T-helper 1 cell treated with Interleukin-12 subunit alpha and Interleukin-12 subunit beta and Interleukin-4 antibody, amounts not matched to agents 30 μg/mL and 1 μg/mL, for 36 hours (primary cell): Measurements from ENCODE around the gene BAIAP2.

ENCODE experiments used
- H3K27ac Mint-ChIP-seq: one replicate; pipeline ENCODE4 v1.8.0; 2021; ENCODE audit warnings: mild to moderate bottlenecking, mixed read lengths
- H3K27me3 Mint-ChIP-seq: one replicate; pipeline ENCODE4 v1.8.0; 2021; ENCODE audit warnings: low read depth, mixed read lengths
- H3K36me3 Mint-ChIP-seq: one replicate; pipeline ENCODE4 v1.8.0; 2021; ENCODE audit warnings: low read depth, mixed read lengths
- H3K4me1 Mint-ChIP-seq: one replicate; pipeline ENCODE4 v1.8.0; 2021; ENCODE audit warnings: low read depth, mixed read lengths
- H3K4me3 Mint-ChIP-seq: one replicate; pipeline ENCODE4 v1.8.0; 2021; ENCODE audit warnings: mild to moderate bottlenecking, moderate library complexity, mixed read lengths
- H3K9me3 Mint-ChIP-seq: one replicate; pipeline ENCODE4 v1.8.0; 2021; ENCODE audit warnings: mixed read lengths

BAIAP2 gene

DNA sequence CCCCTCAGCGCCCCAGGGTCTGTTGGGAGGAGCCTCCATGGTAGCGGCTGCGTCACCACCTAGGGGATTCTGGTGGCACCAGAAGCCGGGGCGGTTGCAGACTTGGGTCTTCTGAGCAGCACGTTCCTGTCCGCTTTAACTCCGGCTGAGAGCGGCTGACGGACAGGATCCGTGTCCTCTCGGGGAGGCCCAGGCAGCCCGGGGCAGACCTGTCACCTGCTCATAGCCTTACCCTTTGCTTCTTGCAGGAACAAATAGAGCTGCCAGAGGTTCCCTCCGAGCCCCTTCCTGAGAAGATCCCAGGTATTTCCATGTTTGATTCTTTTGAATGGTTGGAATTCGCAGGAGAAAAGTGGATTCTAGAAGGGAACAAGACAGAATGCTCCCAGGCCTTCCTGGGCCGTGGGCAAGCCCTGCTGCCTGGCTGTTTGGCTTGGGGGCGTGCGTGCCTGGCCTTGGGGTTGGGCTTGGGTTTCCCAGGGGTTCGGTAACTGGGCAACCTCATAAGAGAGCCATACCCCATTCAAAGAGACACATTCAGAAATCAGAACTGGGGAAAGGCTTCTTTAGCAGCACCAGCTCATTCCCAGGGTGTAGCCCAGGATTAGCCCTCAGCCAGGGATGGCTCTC is 36.7 kb upstream of the BAIAP2 start:
- peaks cover 13% of the 10 kb centered on the region for H3K36me3 Mint-ChIP-seq
- no peaks in the 10 kb centered on the region for H3K9me3 Mint-ChIP-seq
- H3K27ac Mint-ChIP-seq, result no peak overlapping the region
- peaks cover 10% of the 10 kb centered on the region for H3K4me1 Mint-ChIP-seq
- H3K4me3 Mint-ChIP-seq, result no peak overlapping the region
- peaks cover 18% of the 10 kb centered on the region for H3K27me3 Mint-ChIP-seq

DNA sequence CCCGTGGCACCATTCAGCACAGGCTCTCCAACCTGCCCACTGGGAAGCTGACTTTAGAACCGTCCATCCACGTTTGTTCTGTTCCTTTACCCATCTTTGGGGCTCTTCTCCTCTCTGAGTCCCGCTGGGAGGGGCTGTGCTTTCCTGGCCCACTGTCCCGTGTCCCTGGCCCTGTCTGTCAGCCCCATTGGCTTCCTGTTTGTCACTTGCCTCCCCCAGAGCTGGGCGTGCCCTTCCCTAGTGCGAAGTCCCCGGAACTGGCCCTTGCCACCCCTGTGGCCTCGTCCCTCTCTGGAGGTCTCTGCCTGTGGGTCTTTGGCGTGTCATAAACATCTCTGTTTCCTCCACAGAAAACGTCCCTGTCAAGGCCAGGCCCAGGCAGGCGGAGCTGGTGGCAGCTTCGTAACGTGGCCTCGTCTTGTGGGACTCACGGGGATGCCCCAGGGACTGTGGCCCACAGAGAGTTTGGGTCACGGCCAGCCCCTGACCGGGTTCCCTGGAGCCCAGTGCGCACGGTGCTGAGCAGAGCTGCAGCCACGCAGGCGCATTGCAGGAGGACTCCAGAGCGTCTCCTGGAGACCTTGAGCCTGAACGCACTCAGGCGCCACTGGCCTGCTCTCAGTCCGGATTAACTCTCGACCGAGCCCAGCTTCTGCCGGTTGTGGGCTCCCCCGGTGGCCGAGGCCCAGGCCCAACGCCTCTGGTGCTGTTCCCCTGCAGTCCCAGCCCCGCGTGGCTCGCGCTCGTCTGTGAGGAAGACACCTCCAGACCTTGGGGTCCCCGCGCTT is 36.0 kb upstream of the BAIAP2 start:
- Mint-ChIP-seq H3K4me1 (peaks cover 9% of the 10 kb centered on the region), H3K27me3 (peaks cover 24% of the 10 kb centered on the region), H3K4me3 (no peak overlapping the region), H3K27ac (no peak overlapping the region), H3K36me3 (peaks cover 13% of the 10 kb centered on the region), H3K9me3 (no peaks in the 10 kb centered on the region)

DNA sequence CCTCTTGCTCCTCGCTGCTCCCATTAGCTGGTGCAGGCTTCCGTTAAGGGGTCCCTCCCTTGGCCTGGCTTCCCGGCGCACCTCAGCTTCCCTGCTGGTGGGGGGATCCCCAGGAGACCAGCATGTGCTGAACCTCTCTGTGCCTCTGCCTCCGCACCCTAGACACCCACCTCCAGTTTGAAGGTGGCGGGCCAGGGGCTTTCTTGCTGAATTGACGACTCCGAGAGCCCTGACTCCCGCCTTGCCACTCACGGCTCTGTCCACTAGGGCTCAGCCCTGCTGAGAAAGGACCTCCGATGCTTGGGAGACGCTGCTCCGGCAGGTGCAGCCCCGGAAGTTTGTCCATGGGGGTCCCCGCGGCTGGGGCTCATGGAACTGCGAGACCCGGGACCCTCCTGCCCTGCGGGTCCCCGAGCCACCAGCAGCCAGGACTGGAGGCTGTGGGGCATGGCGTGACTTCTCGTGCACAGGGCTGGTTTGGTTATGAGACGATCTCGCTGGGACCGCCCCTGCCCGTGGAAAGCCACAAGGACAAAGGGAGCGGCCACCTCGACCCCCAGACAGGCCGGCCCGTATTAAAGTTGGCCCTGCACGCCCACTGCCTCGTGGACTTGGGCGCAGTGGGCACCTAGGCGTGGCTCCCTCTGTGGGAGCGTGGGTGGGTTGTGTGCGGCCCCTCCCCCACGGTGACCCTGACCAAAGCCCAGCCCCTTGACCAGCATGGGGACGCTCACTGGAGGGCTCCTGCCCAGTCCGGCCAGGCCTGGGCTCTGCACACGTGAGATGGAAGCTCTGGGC is 35.2 kb upstream of the BAIAP2 start:
- H3K27me3 Mint-ChIP-seq, result peaks cover 28% of the 10 kb centered on the region
- peaks cover 15% of the 10 kb centered on the region for H3K36me3 Mint-ChIP-seq
- H3K4me1 Mint-ChIP-seq, result peaks cover 10% of the 10 kb centered on the region
- no peaks in the 10 kb centered on the region for H3K9me3 Mint-ChIP-seq
- no peak overlapping the region for H3K4me3 Mint-ChIP-seq
- H3K27ac Mint-ChIP-seq, result no peak overlapping the region

DNA sequence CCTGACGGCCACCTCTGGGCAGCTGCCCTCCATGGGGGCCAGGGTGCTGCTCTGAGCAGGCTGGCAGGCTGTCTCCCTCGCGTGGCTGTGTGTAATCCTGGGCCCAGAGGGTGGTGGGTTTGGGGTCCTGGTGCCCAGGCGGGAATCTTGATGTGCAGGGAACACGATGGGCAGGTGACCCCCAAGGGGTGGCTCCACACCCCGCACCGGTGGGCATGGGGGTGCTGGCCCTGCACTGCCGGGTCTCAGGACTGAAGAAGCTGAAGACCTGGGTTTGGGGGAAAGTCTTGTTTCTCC is 34.7 kb upstream of the BAIAP2 start:
- Mint-ChIP-seq H3K9me3 (no peaks in the 10 kb centered on the region), H3K36me3 (peaks cover 17% of the 10 kb centered on the region), H3K4me1 (peaks cover 12% of the 10 kb centered on the region), H3K27me3 (peaks cover 31% of the 10 kb centered on the region), H3K4me3 (no peak overlapping the region), H3K27ac (no peak overlapping the region)

DNA sequence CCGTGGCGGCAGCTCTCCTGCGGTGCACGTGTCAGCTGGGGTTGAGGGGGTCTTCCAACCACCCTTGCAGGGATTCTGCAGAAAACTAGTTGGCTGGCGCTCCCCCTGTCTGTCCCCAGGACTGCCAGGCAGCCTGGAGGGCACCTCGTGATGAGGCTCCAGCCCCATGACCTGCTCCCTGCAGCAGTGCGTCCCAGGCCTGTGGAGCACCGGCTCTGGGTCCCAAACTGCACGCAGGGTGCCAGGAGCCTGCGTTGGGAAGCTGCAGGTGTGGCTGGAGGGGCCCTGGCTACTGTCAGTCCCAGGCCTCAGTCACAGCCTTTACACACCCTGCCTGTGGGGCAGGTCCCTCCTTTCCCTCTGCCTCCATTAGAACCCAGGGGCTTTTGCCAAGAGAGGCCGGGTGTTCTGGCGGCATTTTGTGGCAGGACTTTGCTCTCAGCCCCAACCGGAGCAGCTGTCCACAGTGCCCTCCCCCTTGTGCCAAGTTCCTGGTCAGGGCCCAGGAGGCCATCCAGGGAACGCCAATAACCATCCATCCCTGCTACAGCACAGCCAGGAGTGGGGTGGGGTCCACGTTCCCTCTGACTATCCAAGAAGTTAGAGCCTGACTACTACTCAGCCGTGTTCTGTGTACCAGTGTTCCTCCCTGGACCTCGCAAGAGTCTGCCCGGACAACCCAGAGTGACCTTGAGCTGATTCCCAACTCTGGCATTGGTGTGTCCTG is 34.2 kb upstream of the BAIAP2 start:
- no peak overlapping the region for H3K27ac Mint-ChIP-seq
- H3K4me1 Mint-ChIP-seq, result peaks cover 12% of the 10 kb centered on the region
- peaks cover 13% of the 10 kb centered on the region for H3K36me3 Mint-ChIP-seq
- no peaks in the 10 kb centered on the region for H3K9me3 Mint-ChIP-seq
- peaks cover 32% of the 10 kb centered on the region for H3K27me3 Mint-ChIP-seq
- no peak overlapping the region for H3K4me3 Mint-ChIP-seq

DNA sequence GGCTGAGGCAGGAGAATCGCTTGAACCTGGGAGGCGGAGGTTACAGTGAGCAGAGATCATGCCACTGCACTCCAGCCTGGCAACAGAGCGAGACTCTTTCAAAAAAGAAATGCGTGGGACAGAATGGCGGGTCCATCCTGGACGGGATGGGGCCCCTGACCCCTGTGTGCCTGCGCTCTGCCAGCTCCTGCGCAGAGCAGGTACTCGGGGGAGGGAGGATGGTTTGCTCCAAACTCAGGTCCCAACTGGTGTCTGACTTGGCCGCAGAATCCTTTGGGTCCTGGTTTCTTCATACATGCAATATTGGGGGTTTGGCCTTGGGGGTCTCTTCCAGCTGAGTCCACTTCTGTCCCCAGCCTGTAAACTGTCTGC is 33.0 kb upstream of the BAIAP2 start:
- H3K4me1 Mint-ChIP-seq, result peaks cover 12% of the 10 kb centered on the region
- peaks cover 7% of the 10 kb centered on the region for H3K36me3 Mint-ChIP-seq
- H3K9me3 Mint-ChIP-seq, result no peaks in the 10 kb centered on the region
- H3K27me3 Mint-ChIP-seq, result peaks cover 43% of the 10 kb centered on the region
- no peak overlapping the region for H3K4me3 Mint-ChIP-seq
- no peak overlapping the region for H3K27ac Mint-ChIP-seq

DNA sequence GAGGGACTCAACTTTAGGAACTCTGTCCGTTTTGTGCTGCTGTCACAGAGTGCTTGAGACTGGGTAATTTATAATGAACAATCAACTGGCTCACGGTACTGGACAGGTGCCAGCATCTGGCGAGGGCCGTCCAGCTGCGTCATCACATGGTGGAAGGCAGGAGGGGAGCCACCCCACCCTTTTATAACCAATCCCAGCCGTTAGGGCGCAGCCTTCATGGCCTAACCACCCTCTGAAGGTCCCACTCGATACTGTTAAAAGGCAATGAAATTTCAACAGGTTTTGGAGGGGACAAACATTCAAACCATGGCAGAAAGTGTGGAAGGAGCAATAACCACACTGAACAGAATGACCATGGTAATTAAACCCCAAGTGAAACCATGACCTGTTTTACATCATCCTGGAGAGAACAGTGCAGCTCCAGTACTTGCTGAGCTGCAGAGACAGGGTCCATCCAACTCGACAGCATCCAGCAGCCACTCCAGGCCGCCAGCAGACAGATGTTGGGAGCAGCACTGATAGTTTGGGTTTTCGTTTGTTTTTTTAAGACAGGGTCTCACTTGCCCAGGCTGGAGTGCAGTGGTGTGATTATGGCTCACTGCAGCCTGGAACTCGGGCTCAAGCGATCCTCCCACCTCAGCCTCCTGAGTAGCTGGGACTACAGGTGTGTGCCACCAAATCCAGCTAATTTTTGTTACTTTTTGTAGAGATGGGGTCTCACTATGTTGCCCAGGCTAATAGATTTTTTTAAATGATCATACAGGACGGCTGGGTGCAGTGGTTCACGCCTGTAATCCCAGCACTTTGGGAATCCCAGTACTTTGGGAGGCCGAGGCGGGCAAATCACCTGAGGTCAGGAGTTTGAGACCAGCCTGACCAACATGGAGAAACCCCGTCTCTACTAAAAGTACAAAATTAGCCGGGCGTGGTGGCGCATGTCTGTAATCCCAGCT is 32.3 kb upstream of the BAIAP2 start:
- Mint-ChIP-seq H3K4me1 (peaks cover 12% of the 10 kb centered on the region), H3K27me3 (peaks cover 49% of the 10 kb centered on the region), H3K27ac (no peak overlapping the region), H3K4me3 (peak overlapping the region; percentile 58), H3K9me3 (no peaks in the 10 kb centered on the region), H3K36me3 (peaks cover 7% of the 10 kb centered on the region)

DNA sequence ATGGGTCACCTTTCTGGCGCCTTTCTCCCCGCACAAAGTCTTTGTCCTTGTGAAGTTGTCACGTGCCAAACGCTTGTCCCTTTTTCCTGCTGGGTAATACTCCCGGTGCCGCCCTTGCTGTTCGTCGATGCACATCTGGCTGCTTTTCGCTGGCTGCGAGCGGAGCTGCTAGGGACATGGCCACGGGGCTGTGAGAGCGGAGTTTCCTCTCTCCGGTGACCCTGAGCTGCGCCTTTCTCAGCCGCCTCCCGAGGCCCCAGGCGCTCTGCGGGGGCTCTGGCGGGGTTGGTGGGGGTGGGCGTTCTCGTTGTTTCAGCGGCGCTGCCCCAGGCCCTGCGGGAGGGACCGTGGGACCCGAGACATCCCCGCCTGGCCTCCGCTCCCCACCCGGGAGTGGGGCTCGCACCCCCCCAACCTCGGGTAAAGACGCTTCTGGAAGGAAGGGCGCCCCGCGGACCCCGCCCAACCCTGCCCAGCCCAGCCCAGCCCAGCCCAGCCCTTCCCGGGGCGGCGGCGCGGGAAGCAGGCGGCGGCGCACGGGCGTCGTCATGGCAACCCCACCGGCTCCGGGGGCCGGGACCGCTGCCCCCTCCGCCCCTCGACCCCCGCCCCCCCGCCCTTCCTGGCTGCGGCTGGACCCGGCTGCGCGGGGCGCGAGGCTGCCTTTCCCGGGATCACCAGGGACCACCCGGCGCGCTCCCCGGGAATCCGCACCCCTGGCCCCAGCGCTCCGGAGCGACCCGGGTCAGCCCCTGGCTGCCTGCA is 31.1 kb upstream of the BAIAP2 start:
- Mint-ChIP-seq H3K4me1 (peaks cover 12% of the 10 kb centered on the region), H3K4me3 (peak overlapping the region; percentile 58), H3K27ac (no peak overlapping the region), H3K27me3 (peaks cover 49% of the 10 kb centered on the region), H3K9me3 (no peaks in the 10 kb centered on the region), H3K36me3 (peaks cover 4% of the 10 kb centered on the region)

DNA sequence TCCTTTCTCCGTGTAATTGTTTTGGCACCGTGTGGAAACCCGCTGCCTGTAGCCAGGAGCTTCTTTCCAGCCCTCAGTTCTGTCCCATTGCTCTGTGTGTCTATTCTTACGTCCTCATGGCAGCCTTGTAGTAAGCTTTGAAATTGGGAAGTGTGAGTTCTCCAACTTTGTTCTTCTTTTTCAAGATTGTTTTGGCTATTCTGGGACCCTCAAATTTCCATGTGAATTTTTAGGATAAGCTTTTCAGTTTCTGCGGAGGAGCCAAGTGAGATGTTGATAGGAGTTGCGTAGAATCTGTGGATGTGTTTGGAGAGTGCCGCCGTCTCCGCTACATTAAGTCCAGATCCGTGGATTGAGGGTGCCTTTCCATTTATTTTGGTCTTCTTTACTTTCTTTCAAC is 28.1 kb upstream of the BAIAP2 start:
- Mint-ChIP-seq H3K4me1 (peaks cover 12% of the 10 kb centered on the region), H3K4me3 (no peak overlapping the region), H3K27ac (no peak overlapping the region), H3K9me3 (peaks cover 9% of the 10 kb centered on the region), H3K36me3 (peaks cover 9% of the 10 kb centered on the region), H3K27me3 (peaks cover 43% of the 10 kb centered on the region)

DNA sequence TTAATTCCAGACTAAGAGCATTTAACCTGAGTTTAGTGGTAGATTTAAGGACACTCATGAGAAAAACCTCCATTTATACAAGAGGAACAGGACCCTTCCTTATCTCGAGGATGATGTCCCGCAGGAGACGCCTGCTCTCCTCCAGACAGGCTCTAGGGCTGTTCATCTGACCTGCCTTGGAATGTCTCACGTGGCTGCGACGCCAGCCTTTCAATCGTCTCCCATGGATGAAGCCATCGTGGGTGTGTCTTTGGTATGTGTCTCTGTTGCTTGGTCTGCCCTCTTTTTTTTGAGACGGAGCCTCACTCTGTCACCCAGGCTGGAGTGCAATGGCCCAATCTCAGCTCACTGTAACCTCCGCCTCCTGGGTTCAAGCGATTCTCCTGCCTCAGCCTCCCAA is 26.8 kb upstream of the BAIAP2 start:
- no peak overlapping the region for H3K4me3 Mint-ChIP-seq
- no peak overlapping the region for H3K27ac Mint-ChIP-seq
- H3K9me3 Mint-ChIP-seq, result peaks cover 12% of the 10 kb centered on the region
- H3K4me1 Mint-ChIP-seq, result peaks cover 8% of the 10 kb centered on the region
- H3K36me3 Mint-ChIP-seq, result peaks cover 11% of the 10 kb centered on the region
- peaks cover 32% of the 10 kb centered on the region for H3K27me3 Mint-ChIP-seq

DNA sequence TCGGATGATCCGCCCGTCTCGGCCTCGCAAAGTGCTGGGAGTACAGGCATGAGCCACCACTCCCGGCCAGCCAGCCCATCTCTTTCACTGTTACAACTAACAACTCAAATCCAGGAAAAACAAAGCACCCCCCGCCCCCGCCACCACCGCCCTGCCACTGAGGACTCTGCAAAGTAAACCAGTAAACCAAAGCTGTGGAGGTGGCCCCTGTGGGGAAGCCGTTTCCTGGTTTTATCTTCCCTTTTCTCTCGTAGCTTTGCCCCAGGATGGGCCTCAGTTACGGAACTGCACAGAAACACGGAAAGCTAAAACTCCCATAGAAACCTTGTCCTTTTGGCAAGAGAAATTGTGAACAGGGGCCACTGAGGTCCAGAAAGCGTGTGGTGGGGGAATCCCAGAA is 25.8 kb upstream of the BAIAP2 start:
- no peak overlapping the region for H3K4me3 Mint-ChIP-seq
- no peak overlapping the region for H3K27ac Mint-ChIP-seq
- peaks cover 25% of the 10 kb centered on the region for H3K27me3 Mint-ChIP-seq
- peaks cover 11% of the 10 kb centered on the region for H3K36me3 Mint-ChIP-seq
- peaks cover 5% of the 10 kb centered on the region for H3K4me1 Mint-ChIP-seq
- peaks cover 12% of the 10 kb centered on the region for H3K9me3 Mint-ChIP-seq

DNA sequence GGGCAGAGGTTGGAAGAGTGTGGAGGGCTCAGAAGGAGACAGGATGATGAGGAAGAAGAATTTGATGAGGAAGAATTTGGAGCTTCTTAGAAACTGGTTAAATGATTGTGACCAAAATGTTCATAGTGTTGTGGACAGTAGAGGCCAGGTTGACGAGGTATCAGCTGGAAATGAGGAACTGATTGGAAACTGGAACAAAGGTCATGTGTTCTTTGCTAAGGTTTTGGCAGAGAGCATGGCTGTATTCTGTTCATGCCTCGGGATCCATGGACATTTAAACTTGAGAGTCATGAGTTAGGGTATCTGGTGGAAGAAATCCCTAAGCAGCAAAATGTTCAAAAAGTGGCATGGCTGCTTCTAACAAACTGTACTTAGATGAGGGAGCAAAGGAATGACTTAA is 24.0 kb upstream of the BAIAP2 start:
- Mint-ChIP-seq H3K9me3 (peaks cover 18% of the 10 kb centered on the region), H3K36me3 (peaks cover 13% of the 10 kb centered on the region), H3K4me1 (peaks cover 2% of the 10 kb centered on the region), H3K27ac (no peak overlapping the region), H3K27me3 (peaks cover 16% of the 10 kb centered on the region), H3K4me3 (no peak overlapping the region)

DNA sequence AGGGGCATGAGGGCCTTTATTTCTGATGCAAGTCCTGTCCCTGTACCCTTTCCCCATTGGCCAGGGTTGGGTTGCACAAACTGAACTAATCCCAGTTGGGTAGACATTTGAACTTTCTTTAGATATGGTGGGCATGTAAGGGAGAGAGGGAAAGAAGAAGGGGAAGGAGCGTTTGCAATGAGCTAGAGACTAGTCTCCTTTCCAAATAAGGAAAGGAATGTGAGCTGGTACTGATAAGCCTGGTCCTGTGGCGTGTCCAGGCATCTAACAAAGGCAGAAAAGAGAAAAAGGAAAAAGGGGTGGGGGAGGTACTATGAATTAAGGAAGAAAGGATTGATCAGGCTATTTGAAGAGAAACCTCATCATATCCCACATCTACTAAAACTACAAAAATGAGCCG is 23.0 kb upstream of the BAIAP2 start:
- peaks cover 25% of the 10 kb centered on the region for H3K9me3 Mint-ChIP-seq
- H3K4me1 Mint-ChIP-seq, result peaks cover 6% of the 10 kb centered on the region
- no peak overlapping the region for H3K4me3 Mint-ChIP-seq
- H3K36me3 Mint-ChIP-seq, result peaks cover 21% of the 10 kb centered on the region
- H3K27ac Mint-ChIP-seq, result no peak overlapping the region
- peaks cover 7% of the 10 kb centered on the region for H3K27me3 Mint-ChIP-seq
